ENCODE measurements around the gene EYA4. TPM values are rescaled to one million over a fixed set of nuclear protein-coding genes. Genes with fewer than 3 reads are reported as not detected.

EYA4 gene
- total RNA-seq, 1 experiment from 2014 or later, result not detected

GRCh38 chr6:133376743-133377142, 135.6 kb downstream of the EYA4 start:
- BruUV-seq (replicated peaks), result no TSS peak
- H3K27me3 ChIP-seq (ENCODE audit: control insufficient read depth, insufficient read depth, low read length), result no peaks in the 10 kb centered on the region
- intact Hi-C loops (cut with micrococcal nuclease; ENCODE audit: unreplicated experiment), result no loop called here
- no peak overlapping the region for H3K27ac ChIP-seq (ENCODE audit: low read length)
- DNase-seq (ENCODE audit: low read depth, low spot score) (no peak), ATAC-seq (no peak)
- H3K4me1 ChIP-seq (ENCODE audit: control insufficient read depth, insufficient read depth, low read length), result no peaks in the 10 kb centered on the region
- TF ChIP-seq POLR2AphosphoS5 (IDR thresholded peaks at IDR 0.05; ENCODE audit: low read depth, low read length), result no peak
- TF ChIP-seq CTCF (IDR thresholded peaks at IDR 0.05), result no peak
- TF ChIP-seq REST (IDR thresholded peaks at IDR 0.05; ENCODE audit: insufficient read depth in 1 of 2, low read depth in 2 of 2, low read length in 1 of 2), result no peak
- TF ChIP-seq TCF7L2 (IDR thresholded peaks at IDR 0.05; ENCODE audit: low read depth, low read length), result no peak
- TF ChIP-seq SIN3A (IDR thresholded peaks at IDR 0.05; ENCODE audit: borderline replicate concordance, insufficient read depth, low read depth, low read length), result no peak
- no peaks in the 10 kb centered on the region for H3K9me3 ChIP-seq (ENCODE audit: control insufficient read depth, insufficient read depth, low read depth, low read length)
- no peak overlapping the region for H3K4me3 ChIP-seq (ENCODE audit: low read depth in 2 of 2, low read length in 2 of 2)
- POLR2A ChIA-PET, result no interaction called here
- no peaks in the 10 kb centered on the region for H3K36me3 ChIP-seq (ENCODE audit: control insufficient read depth, insufficient read depth, low read length)
- in situ Hi-C loops (cut with HindIII; ENCODE audit: low pct_unique_long_range_greater_than_20kb, low sequenced_read_pairs), result no loop called here
- CTCF ChIA-PET, result no interaction called here

- H3K36me3 ChIP-seq (ENCODE audit: control insufficient read depth, insufficient read depth, low read length), result no peaks in the 10 kb centered on the region
- BruUV-seq (replicated peaks), result no TSS peak
- ChIA-PET CTCF (no interaction called here), POLR2A (no interaction called here)
- no peaks in the 10 kb centered on the region for H3K4me1 ChIP-seq (ENCODE audit: control insufficient read depth, insufficient read depth, low read length)
- in situ Hi-C loops (cut with HindIII; ENCODE audit: low pct_unique_long_range_greater_than_20kb, low sequenced_read_pairs) (no loop called here), intact Hi-C loops (cut with micrococcal nuclease; ENCODE audit: unreplicated experiment) (no loop called here)
- no peak for ATAC-seq
- no peaks in the 10 kb centered on the region for H3K9me3 ChIP-seq (ENCODE audit: control insufficient read depth, insufficient read depth, low read depth, low read length)
- H3K4me3 ChIP-seq (ENCODE audit: low read depth in 2 of 2, low read length in 2 of 2), result no peak overlapping the region
- DNase-seq (ENCODE audit: low read depth, low spot score), result no peak
- TF ChIP-seq CTCF (IDR thresholded peaks at IDR 0.05) (no peak), TCF7L2 (IDR thresholded peaks at IDR 0.05; ENCODE audit: low read depth, low read length) (no peak), POLR2AphosphoS5 (IDR thresholded peaks at IDR 0.05; ENCODE audit: low read depth, low read length) (no peak), REST (IDR thresholded peaks at IDR 0.05; ENCODE audit: insufficient read depth in 1 of 2, low read depth in 2 of 2, low read length in 1 of 2) (no peak), SIN3A (IDR thresholded peaks at IDR 0.05; ENCODE audit: borderline replicate concordance, insufficient read depth, low read depth, low read length) (no peak)
- no peaks in the 10 kb centered on the region for H3K27me3 ChIP-seq (ENCODE audit: control insufficient read depth, insufficient read depth, low read length)
- no peak overlapping the region for H3K27ac ChIP-seq (ENCODE audit: low read length)
Observed at GRCh38 chr6:133377219-133377618, 136.1 kb downstream of the EYA4 start.

Data from Panc1 (cell line).